HG02870 (cell line): Measurements from ENCODE around the gene RAB9A.
"Not testable (repeated sequence)": the region's sequence is repeated elsewhere in the genome, so short reads cannot be mapped to it uniquely, and the experiment has no call there.

Experiments
- ATAC-seq: cut with Tn5 transposase; IDR thresholded peaks from one replicate; pipeline ENCODE4 v1.9.1; 2021; ENCODE audit warnings: mild to moderate bottlenecking, moderate library complexity; ENCODE audit not compliant: unreplicated experiment

Gene RAB9A

GRCh38 chrX:13669246-13669737 is 19.6 kb upstream of the RAB9A start:
- peak; percentile 71 for ATAC-seq

GRCh38 chrX:13669755-13670154 is 19.2 kb upstream of the RAB9A start:
- not testable (repeated sequence) for ATAC-seq

GRCh38 chrX:13670197-13670596 is 18.7 kb upstream of the RAB9A start:
- ATAC-seq: no peak

- ATAC-seq: no peak
Observed at GRCh38 chrX:13673016-13673415, 15.9 kb upstream of the RAB9A start.

- ATAC-seq: no peak
Observed at GRCh38 chrX:13676885-13677284, 12.0 kb upstream of the RAB9A start.

- not testable (repeated sequence) for ATAC-seq
Observed at GRCh38 chrX:13679700-13680099, 9.2 kb upstream of the RAB9A start.

GRCh38 chrX:13681595-13681994 is 7.3 kb upstream of the RAB9A start:
- ATAC-seq: no peak

GRCh38 chrX:13684361-13684760 is 4.6 kb upstream of the RAB9A start:
- ATAC-seq: no peak

- ATAC-seq: no peak
Observed at GRCh38 chrX:13685126-13685763, 3.7 kb upstream of the RAB9A start.

- ATAC-seq: no peak
Observed at GRCh38 chrX:13687203-13687602, 1.7 kb upstream of the RAB9A start.

- ATAC-seq: no peak
Observed at GRCh38 chrX:13688384-13688957, 457 bp upstream of the RAB9A start.

GRCh38 chrX:13689741-13690211 is 848 bp downstream of the RAB9A start:
- ATAC-seq: no peak

- ATAC-seq: no peak
Observed at GRCh38 chrX:13690836-13691235, 1.9 kb downstream of the RAB9A start.

GRCh38 chrX:13691841-13692371 is 3.0 kb downstream of the RAB9A start:
- ATAC-seq: no peak

GRCh38 chrX:13692771-13693231 is 3.9 kb downstream of the RAB9A start:
- no peak for ATAC-seq

- no peak for ATAC-seq
Observed at GRCh38 chrX:13693341-13693961, 4.5 kb downstream of the RAB9A start.

GRCh38 chrX:13694359-13694758 is 5.4 kb downstream of the RAB9A start:
- no peak for ATAC-seq

- ATAC-seq: no peak
Observed at GRCh38 chrX:13694983-13695382, 6.1 kb downstream of the RAB9A start.

GRCh38 chrX:13695601-13696115 is 6.7 kb downstream of the RAB9A start:
- no peak for ATAC-seq

GRCh38 chrX:13697455-13697854 is 8.5 kb downstream of the RAB9A start:
- ATAC-seq: no peak

- no peak for ATAC-seq
Observed at GRCh38 chrX:13697976-13698375, 9.0 kb downstream of the RAB9A start.

GRCh38 chrX:13698432-13698831 is 9.5 kb downstream of the RAB9A start:
- no peak for ATAC-seq
